Hypothalamus (tissue), 51 donors: ENCODE results near the gene AKAP8L.
A peak's percentile ranks its signal among the peaks of the same experiment; 100 is the strongest.

Experiments used
- DNase-seq, 51 donors: peaks; one replicate each; lab custom pipeline; 2025; lab: John Stamatoyannopoulos, UW

Gene AKAP8L

DNA sequence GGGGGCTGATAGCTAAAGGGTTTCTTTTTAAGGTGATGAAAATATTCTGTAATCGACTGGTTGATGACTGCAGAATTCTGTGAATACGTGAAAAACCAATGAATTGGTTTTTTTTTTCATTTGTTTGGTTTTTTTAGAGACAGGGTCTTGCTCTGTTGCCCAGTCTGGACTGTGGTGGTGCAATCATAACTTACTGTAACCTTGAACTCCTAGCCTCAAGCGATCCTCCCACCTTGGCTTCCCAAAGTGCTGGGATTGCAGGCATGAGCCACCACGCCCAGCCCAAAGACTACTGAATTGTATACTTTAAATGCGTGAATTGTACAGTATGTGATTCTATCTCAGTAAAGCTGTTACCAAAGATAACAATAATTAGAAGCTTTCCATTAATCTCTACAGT, 24.4 kb downstream of the AKAP8L start:
- no peak for DNase-seq

DNA sequence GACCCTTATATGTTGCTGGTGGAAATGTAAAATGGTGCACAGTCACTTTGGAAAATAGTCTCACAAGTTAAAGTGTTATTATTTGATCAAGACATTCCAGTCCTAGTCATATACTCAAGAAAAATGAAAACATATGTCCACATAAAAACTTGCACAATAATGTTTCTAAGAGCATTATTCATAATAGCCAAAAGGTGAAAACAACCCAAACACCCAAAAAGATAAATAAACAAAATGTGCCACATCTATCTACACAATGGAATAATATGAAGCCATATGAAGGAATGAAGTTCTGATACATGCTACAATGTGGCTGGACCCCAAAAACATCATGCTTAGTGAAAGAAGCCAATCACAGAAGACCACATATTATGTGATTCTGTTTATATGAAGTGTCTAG, 24.8 kb downstream of the AKAP8L start:
- DNase-seq, result no peak

DNA sequence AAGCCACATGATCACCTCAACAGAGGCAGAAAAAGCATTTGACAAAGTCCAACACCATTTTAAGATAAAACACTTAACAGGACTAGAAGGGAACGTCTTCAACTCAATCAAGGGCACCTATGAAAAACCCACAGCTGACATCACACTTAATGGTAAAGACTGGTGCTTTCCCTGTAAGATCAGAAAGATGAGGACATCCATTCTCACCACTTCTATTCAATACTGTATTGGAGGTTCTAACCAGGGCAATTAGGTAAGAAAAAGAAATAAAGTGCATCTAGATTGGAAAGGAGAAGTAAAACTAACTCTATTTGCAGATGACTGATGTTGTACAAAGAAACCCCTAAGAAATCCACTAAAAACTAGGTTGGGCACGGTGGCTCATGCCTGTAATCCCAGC, 28.0 kb downstream of the AKAP8L start:
- no peak for DNase-seq

- DNase-seq, result no peak
These were observed 36.9 kb downstream of the AKAP8L start for GRCh38 chr19:15381864-15382263.

DNA sequence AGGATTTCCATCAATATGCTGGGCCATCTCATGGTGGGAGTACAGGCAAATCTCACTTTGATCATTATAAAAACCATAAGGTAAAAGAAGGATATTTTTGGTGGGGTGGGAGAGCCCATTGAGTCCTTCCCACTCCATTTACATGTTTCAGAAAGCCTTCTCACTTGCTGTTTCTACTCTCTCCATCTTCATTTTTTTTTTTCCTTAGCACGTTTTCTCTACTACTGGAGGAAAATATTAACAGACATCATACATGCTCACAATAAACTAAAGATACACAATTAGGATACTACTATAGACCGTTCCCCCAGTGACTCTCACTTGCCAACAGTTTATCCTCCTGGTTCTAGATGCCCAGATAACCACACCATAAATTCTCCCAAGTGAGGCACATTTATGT, 37.4 kb downstream of the AKAP8L start:
- no peak for DNase-seq

DNA sequence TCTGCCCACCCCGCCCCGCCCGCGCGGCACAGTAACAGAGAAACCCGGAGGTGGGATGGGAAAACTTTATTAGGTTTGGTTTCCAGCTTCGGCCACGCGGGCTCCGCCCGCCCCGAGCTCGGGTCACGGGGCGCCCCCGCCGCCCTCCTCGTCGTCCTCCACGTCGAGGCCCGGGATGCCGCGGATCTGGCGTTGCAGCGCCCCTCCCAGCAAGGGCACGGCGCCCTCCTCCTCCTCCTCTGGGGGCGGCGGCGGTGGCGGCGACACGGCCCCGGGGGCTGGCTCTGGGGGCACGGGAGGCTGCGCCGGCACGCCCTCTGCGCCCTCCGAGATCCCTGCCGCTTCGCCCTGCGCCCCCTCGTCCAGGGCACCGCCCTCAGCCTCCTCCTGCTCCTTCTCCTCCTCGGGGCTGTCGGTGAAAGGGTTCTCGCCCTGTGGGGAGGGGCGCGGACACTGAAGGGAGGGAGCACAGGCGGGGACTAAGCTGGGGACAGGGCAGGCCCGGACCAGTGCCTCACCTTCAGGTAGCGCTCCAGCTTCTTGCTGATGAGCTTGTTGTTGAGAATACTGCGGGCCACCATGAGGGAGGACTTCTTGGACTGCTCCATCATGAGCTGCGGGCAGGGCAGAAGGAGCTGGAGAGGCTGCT, 38.7 kb downstream of the AKAP8L start:
- DNase-seq, result peak in 7 of 51 donors; percentile 17 to 76 (median 39)

DNA sequence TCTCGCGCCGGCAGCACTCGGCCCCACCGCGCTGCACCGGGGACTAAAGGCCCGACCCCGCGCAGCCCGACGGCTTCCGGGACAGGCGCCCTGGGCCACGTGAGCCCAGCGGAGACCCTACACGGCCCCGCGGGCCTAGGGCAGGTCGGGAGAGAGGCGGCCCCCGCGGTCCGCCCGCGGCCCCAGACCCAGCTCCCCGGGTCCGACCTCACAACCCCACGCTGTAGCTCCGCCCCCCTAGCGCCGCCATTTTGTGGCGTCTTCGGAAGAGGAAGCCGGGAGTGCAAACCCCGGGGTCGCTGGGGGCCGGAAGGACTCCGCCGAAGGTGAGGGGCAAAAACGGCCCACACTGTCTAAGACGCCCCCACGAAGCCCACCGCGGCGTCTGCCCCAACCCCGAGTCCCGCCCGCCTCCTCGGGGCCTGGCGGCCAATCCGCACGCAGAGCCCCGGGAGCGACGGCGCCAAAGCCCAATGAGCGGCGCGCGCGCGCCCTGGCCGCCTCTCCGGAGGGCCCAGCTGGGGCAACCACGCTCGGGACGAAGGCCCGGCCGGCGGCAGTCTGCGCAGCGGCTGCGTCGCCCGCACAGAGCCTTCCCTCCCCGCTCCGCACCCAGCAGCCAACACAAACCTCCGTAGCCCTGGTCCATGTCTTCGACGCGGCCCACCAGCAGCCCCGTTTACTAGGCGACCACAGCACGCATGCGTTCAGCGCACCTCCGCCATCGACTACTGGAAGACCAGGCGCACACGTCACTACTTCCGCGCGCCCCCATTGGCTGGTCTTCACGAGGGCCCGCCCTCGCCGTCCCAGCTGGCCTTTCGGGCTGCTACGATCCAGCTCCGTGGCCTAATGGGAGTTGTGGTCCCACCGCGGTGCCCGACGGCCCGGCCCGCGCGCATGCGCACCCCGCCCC, 39.4 kb downstream of the AKAP8L start, which contains the start of gene AKAP8:
TSS of gene AKAP8 (minus strand) at position 705 of the 916 bp plus-strand sequence. CDS start at position 649, 56 bp downstream.
- peak; percentile 77 to 99 (median 96) for DNase-seq

- DNase-seq, result peak in 17 of 51 donors; percentile 6 to 72 (median 22)
These were observed 40.2 kb downstream of the AKAP8L start for GRCh38 chr19:15378534-15379082.

DNA sequence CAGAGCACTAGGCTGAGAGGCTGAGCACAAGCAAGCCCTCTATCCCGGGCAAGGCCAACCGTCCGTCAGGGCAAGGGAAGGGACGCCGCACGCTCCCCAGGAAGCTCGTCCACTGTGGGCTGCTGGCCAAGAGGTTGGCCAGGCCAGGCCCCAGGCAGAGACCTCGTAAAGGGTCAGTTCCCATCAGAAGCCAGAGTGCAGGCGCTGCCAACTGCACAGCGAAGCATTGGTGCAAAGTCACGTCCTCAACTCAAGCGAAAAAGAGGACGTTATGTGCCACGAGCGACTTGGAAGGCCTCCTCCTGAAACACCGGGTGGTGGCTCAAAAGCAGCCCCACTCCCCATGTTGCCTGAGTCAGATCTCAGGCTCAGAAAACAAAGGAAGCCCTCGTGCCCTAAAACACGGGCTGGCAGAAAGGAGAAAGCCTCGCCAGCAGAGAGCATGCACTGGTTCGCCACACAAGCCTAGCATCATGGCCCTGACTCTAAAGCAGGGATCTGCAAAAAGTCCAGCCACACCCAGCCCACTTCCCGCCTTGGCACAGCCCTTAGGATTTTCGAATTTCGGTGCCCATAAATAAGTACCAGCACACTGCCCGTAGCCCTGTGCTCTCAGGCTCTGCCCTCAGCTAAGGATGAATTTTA, 43.9 kb downstream of the AKAP8L start:
- DNase-seq, result no peak

DNA sequence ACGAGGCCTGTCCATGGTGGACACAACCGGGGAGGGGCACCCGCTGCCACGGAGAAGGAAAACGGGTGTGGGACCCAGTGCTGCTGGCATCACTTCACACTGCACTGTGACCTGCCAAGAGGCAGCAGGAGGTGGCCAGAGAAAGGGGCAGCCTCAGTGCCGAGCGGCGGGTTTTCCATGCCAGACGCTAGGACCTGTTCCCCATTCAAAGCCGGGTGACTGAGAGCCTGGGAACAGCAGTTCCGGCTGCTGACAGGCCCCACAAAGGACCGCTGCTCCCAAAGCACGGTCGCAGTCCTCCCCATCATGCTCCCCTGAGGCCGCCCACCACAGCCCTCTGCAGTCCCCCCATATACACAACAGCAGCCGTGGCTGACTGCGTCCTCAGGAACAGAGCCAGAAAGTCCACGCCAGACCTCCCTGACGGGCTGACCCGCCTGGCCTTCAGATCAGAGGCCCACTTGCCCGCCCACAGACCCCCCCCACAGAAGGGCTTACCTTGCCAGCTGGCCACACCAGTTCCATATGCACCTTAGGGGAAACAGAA, 44.6 kb downstream of the AKAP8L start:
- peak in 8 of 51 donors; percentile 4 to 65 (median 12) for DNase-seq

DNA sequence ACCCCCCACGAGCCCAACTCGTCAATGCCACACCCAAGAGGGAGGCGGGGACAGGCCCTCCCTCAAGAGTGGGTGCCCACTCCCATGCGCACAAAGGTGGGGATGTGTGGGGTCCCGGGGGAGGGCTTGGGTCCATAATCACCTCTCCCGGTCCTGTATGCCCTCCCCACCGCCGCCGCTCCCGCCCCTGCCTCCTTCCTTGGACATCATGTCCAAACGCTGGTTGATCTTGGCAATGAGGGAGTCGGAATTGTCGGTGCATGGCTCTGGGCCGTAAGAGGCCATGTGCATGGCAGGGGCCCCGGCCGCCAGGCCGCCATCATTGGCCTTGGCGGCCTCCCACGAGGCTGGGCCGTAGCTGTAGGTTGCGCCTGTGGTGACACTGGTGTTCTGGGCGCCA, 45.1 kb downstream of the AKAP8L start:
- DNase-seq, result no peak

- no peak for DNase-seq
These were observed 45.9 kb downstream of the AKAP8L start for GRCh38 chr19:15372891-15373301.

- no peak for DNase-seq
These were observed 46.3 kb downstream of the AKAP8L start for GRCh38 chr19:15372470-15372869.

- DNase-seq, result no peak
These were observed 46.9 kb downstream of the AKAP8L start for GRCh38 chr19:15371786-15372380.

- no peak for DNase-seq
These were observed 47.7 kb downstream of the AKAP8L start for GRCh38 chr19:15371119-15371518.

- DNase-seq, result no peak
These were observed 49.2 kb downstream of the AKAP8L start for GRCh38 chr19:15369594-15369891.

- no peak for DNase-seq
These were observed 49.8 kb downstream of the AKAP8L start for GRCh38 chr19:15368798-15369593.

DNA sequence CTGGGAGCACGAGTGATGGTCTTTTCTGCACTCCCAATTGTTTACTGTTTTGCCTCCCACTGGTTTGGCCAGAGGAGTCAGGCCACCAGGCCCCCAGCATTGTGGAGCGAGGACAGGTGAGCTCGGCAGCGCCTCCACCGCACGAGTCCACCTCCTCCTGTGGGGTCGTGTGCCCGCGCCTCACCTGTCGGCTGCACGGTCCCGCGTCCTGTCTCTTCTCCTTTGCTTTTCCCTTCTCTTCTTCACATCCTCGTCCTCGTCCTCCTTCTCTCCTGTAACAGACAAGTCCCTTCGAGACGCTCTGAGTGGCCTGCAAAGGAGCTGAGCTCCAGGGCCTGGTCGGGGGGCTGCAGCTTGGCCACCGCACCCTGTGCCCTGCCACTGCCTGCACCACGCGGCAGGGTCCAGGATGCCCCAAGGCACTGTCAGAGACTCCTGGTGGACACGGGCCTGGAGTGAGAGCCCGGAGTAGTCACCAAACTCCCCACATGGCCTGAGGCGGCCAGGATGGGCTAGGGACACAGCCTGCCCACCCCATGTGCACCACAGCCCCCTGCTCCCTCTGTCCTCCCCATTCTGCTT, 50.6 kb downstream of the AKAP8L start:
- DNase-seq, result no peak

DNA sequence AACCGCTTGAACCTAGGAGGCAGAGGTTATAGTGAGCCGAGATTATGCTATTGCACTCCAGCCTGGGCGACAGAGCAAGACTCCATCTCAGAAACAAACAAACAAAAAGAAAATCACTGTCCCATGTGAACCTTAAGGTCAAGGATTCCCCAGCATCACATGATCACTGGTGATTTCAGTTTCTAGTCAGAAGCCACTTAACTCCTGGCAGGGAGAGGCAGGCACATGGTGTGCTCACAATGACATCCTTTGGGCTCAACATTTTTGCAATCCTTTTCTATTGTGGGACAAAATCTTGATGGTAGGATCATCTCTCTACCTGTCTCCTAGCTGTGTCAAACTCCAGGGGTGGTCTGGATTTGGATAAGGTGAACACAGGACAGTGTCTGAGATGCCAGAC, 51.3 kb downstream of the AKAP8L start:
- DNase-seq, result no peak
